GM13976 (cell line): ENCODE data around the gene CEP63.

ENCODE experiments used
- DNase-seq: peaks from one replicate; pipeline ENCODE4 v3.0.0; 2012; ENCODE audit warnings: low spot score
- CTCF ChIP-seq: IDR thresholded peaks from 2 replicates; pipeline ENCODE4 v1.5.1; 2012; ENCODE audit warnings: borderline replicate concordance, mild to moderate bottlenecking; ENCODE audit not compliant: insufficient read depth; ENCODE audit errors: extremely low read depth, missing control alignments, control extremely low read depth
- in situ Hi-C: fragments of 300-500 bp; cut with MboI; formaldehyde crosslinking; loops from one replicate; pipeline ENCODE4 v1.12.0; 2022; ENCODE audit warnings: low sequenced_read_pairs, mixed read lengths, inconsistent platforms; ENCODE audit not compliant: unreplicated experiment

CEP63 gene

DNA sequence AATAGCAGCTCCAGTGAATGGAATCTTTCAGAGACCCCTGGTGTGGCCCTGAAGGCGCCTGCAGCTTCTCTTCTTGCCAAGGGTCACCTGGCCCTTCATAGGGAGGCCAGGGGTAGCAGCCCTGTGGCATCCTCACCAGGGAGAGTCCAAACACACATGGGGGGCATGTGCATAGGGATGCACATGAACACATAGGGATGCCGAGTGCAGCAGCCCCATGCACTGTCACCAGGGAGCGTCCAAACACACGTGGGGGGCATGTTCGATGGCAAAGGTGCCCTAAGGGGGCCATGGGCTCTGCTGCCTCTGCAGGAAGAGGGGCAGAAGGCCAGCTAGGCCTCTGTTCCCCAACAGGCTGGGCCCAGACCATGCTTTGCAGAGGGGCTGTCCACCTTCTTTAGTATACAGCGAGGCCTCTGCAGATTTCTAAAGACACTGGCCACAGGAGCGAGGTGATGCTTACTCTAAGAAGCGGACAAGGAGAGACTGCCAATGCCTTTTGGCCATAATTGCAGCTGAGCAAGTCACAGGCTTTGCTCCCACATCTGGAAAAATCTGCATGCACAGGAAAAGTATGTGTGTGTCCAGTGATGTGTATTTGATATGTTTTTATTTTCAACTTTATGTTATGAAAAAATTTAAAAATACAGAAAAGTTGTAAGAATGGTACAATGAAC lies 21.0 kb upstream of the CEP63 start:
- DNase-seq: no peak
- no peak for TF ChIP-seq CTCF
- in situ Hi-C loops: no loop called here

- no peak for DNase-seq
- in situ Hi-C loops: no loop called here
- no peak for TF ChIP-seq CTCF
Measured at GRCh38 chr3:134466331-134466730, 19.5 kb upstream of the CEP63 start.

DNA sequence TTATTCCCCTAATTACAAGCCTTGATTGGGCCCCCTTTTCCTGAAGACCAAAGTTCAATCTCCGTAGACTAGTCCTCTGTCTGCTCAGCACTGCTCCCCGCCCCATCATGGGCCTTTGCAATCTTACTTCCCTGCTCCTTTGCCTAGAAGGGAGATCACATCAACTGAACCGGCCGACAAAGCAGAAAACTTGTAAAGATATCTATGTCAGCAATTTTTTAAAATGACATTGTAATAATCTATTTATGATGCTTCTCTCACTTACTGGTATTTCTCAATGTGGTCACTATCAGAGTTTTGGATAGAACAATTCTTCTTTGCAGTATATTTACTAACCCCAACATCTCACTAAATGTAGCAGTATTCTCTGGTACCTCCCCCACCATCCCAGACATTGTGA lies 17.3 kb upstream of the CEP63 start:
- TF ChIP-seq CTCF: no peak
- DNase-seq: no peak
- in situ Hi-C loops: no loop called here

DNA sequence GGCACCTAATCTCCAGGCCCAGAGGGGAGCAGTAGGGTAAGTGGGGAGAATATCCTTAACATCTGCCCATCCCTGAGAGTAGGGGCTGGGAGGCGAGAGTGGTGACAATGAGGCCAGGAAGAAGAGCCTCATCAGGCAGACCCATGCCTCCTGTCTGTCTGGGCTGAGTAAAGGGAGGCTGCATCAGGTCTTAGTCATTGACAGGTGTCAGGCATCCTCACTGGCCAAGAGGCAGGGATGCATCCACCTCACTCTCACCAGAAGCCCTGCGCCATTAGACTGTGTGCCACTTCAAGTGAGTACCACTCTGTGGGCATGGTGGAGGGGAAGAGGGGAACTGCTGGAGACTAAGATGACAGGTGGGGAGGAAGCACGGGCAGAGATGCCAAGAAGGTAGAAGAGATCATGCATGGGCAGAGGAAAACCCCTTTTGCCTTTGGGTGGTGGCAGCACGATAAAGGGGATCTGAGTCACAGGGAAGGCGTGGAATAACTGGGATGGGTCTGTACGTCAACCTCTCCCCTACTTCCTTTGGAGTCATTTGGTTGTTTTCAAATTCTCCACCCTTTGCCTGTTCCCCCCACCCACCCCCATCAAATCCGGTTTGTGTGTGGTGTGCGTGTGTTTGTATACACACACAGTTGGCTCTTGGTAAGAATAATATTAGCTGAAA lies 14.2 kb upstream of the CEP63 start:
- in situ Hi-C loops: loop anchor here (10.0 kb wide), 1 partner anchor 257 kb away; no protein-coding TSS in a partner anchor
- no peak for DNase-seq
- TF ChIP-seq CTCF: no peak

- in situ Hi-C loops: loop anchor here (10.0 kb wide), 1 partner anchor 258 kb away; no protein-coding TSS in a partner anchor
- no peak for TF ChIP-seq CTCF
- no peak for DNase-seq
Measured at GRCh38 chr3:134472831-134473230, 13.0 kb upstream of the CEP63 start.

DNA sequence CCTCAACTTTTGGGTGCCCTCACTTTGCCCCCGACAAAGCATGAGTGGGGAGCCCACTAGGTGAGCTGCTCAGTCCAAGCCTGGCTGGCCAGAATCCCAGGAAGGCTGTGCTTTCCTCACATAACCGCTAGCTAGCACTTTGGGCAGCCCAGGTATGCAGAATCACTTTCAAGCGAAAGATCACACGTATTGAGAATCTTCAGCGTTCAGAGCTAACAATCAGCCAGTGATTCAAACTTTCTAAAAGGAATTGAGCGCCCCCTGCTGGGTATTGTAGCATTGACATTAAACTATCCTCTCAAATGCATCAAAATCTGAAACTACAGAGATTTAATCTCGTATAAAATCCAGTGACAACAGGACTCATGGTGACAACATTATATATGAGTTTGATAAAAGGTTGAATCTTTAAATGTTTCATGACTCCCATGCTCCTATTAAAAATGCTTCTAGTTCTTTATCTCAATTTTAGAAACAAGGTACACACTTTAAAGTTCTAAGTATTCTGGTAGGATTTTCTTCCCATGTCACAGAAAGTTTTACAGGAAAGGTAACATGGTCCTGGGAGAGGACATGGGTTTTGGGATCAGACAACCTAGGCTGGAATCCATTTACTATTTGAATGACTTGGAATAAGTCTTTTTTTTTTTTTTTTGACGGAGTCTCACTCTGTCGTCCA lies 11.8 kb upstream of the CEP63 start:
- peak; percentile 53 for TF ChIP-seq CTCF
- in situ Hi-C loops: loop anchor here (10.0 kb wide), 1 partner anchor 259 kb away; no protein-coding TSS in a partner anchor
- peak; percentile 53 for DNase-seq
